Vagina (tissue), 2 donors: ENCODE data around the gene NRDE2.

Experiments used
- POLR2A ChIP-seq, 2 donors: fragments of 450-650 bp; IDR thresholded peaks; one replicate each; pipeline ENCODE4 v1.6.1; 2017; ENCODE audit warnings: antibody characterized with exemption in 2 of 2, mild to moderate bottlenecking in 2 of 2, moderate library complexity in 2 of 2
- POLR2AphosphoS5 ChIP-seq, 2 donors: sonication (generic); formaldehyde crosslinking; IDR thresholded peaks; one replicate each; pipeline ENCODE4 v1.9.0; 2017; ENCODE audit warnings: antibody characterized with exemption in 2 of 2, mild to moderate bottlenecking in 2 of 2, low read depth in 1 of 2; ENCODE audit not compliant: insufficient read depth in 1 of 2
- TF ChIP-seq, protein P1 (sequence below), 3 experiments: fragments of 450-650 bp in 2 of 3; fragments of 200-600 bp in 1 of 3; sonication (generic) in 1 of 3; IDR thresholded peaks; one replicate each; pipeline ENCODE4 v1.5.1; 2017 to 2019; ENCODE audit warnings: antibody characterized with exemption in 3 of 3, mild to moderate bottlenecking in 2 of 3, moderate library complexity in 2 of 3

DNA sequence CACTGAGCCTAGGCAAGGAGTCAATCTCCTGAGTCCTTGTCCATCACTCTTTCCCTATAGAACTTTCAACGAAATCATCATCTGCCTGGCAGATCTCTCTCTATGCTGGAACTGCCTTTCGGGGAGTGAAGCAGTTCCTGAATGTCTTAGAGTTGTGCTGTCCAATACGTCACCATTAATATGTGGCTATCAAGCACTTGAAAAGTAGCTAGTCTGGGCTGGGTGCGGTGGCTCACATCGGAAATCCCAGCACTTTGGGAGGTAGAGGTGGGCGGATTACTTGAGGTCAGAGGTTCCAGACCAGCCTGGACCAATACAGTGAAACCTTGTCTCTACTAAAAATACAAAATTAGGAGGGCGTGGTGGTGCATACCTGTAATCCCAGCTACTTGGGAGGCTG is 35.1 kb downstream of the NRDE2 start:
- TF ChIP-seq, protein P1, sequence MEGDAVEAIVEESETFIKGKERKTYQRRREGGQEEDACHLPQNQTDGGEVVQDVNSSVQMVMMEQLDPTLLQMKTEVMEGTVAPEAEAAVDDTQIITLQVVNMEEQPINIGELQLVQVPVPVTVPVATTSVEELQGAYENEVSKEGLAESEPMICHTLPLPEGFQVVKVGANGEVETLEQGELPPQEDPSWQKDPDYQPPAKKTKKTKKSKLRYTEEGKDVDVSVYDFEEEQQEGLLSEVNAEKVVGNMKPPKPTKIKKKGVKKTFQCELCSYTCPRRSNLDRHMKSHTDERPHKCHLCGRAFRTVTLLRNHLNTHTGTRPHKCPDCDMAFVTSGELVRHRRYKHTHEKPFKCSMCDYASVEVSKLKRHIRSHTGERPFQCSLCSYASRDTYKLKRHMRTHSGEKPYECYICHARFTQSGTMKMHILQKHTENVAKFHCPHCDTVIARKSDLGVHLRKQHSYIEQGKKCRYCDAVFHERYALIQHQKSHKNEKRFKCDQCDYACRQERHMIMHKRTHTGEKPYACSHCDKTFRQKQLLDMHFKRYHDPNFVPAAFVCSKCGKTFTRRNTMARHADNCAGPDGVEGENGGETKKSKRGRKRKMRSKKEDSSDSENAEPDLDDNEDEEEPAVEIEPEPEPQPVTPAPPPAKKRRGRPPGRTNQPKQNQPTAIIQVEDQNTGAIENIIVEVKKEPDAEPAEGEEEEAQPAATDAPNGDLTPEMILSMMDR (IDR thresholded peaks at IDR 0.05): no peak
- TF ChIP-seq POLR2AphosphoS5 (IDR thresholded peaks at IDR 0.05; ENCODE audit: insufficient read depth in 1 of 2, low read depth in 1 of 2) (no peak), POLR2A (IDR thresholded peaks at IDR 0.05) (no peak)
